Measurements from ENCODE around the gene DYRK3.
A peak's percentile ranks its signal among the peaks of the same experiment; 100 is the strongest.

DYRK3 gene

DNA sequence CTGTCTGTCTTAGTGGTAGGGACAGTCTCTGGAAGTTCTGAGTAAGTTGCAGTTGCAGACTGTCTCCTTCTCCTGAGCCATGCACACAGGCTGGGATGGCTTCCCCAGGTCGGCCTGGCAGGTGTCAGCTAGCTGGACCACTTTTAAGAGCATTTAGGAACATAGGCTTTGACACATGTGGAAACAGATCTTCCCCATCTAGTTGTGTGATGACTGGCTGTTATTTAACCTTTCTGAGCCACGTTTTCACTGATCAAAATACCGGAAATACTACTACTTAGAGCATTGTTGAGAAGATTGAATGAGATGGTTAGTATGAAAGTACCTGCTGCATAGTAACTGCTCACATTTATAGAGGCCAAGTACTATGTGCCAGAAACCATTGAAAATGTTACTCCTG lies 43.2 kb downstream of the DYRK3 start:
- FAIRE-seq = peak; percentile 91
- TF ChIP-seq POU2F2 (IDR thresholded peaks at IDR 0.05; ENCODE audit: low read depth, low read length) (no peak), POLR2A (IDR thresholded peaks at IDR 0.05; ENCODE audit: low read depth, low read length) (no peak), TAF1 (IDR thresholded peaks at IDR 0.05; ENCODE audit: low read depth, low read length) (no peak), POLR2AphosphoS5 (IDR thresholded peaks at IDR 0.05; ENCODE audit: low read depth, low read length) (no peak), PAX5 (IDR thresholded peaks at IDR 0.05; ENCODE audit: insufficient read depth, low read length, severe bottlenecking) (no peak), SPI1 (IDR thresholded peaks at IDR 0.05; ENCODE audit: low read depth, low read length) (no peak)

DNA sequence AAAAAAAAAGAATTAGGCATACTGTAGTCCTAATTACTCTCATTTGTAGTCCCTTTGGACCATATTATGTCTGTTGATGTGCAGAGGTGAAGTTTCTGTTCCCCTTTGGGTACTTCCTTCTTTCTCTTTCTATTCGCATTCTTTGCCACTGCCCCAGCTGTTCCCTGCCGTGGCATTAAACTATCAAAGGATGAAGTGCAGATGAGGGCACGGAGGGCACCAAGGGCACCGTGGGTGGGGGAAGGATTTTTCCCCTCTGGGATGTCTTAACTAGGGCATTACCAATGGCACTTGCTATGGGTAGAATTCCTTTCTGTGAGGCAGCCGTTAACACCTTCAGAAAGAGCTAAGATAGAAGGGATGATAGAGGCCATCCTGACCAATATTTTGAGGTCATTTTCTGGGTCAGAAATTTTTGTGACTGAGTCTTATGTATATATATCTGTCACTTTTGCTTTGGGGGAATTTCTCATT lies 44.4 kb downstream of the DYRK3 start:
- FAIRE-seq = peak; percentile 75
- DNase-seq (ENCODE audit: insufficient read length, low spot score) = no peak

More for the DNA sequence above, 43.2 kb downstream of the DYRK3 start:
- no peak for DNase-seq (ENCODE audit: insufficient read length, low spot score)

DNA sequence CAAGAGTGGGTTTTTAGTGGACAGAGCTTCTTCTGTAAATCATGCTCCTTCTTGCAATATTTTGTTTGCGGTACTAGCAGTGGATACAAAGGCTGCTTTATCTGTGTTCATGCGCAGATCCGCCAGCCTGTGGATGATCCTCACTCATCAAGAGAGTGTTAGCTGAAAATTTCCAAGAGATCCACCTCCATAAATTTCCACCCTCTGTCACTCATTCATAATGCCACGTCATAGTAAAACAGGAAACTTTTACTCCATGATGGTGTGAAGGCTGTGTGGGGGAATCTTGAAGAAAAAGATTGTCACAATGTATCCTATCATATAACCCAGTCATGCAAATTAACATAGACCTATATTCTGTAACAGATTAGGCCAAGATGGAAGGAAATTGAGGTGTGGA lies 44.9 kb downstream of the DYRK3 start:
- DNase-seq (ENCODE audit: insufficient read length, low spot score) (no peak), FAIRE-seq (peak; percentile 54)
- TF ChIP-seq PAX5 (IDR thresholded peaks at IDR 0.05; ENCODE audit: insufficient read depth, low read length, severe bottlenecking) (no peak), TAF1 (IDR thresholded peaks at IDR 0.05; ENCODE audit: low read depth, low read length) (no peak), POU2F2 (IDR thresholded peaks at IDR 0.05; ENCODE audit: low read depth, low read length) (no peak), POLR2A (IDR thresholded peaks at IDR 0.05; ENCODE audit: low read depth, low read length) (no peak), SPI1 (IDR thresholded peaks at IDR 0.05; ENCODE audit: low read depth, low read length) (no peak), POLR2AphosphoS5 (IDR thresholded peaks at IDR 0.05; ENCODE audit: low read depth, low read length) (no peak)

More for the DNA sequence above, 44.4 kb downstream of the DYRK3 start:
- TF ChIP-seq SPI1 (IDR thresholded peaks at IDR 0.05; ENCODE audit: low read depth, low read length) (peak; percentile 98), TAF1 (IDR thresholded peaks at IDR 0.05; ENCODE audit: low read depth, low read length) (no peak), PAX5 (IDR thresholded peaks at IDR 0.05; ENCODE audit: insufficient read depth, low read length, severe bottlenecking) (no peak), POLR2AphosphoS5 (IDR thresholded peaks at IDR 0.05; ENCODE audit: low read depth, low read length) (no peak), POLR2A (IDR thresholded peaks at IDR 0.05; ENCODE audit: low read depth, low read length) (no peak), POU2F2 (IDR thresholded peaks at IDR 0.05; ENCODE audit: low read depth, low read length) (peak; percentile 38; the same call in 1 of the 2 replicates)

DNA sequence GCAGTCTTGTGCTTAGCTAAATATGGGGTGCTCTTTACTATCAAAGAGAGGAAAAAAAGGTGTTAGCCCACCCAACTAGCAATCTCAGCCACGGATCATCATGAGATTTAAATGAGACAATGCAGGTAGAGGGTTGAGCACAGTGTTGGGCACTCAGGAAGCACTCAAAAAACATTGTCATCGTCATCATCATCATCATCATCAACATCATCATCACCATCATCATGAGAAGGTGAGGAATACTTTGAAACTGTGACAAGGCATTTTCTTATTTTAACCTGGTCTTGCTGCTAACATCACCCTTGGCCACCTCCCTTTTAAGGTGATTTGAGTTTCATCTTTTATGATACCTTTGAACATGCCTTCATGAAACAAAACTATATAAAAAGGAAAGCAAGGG lies 46.0 kb downstream of the DYRK3 start:
- DNase-seq (ENCODE audit: insufficient read length, low spot score) = no peak
- TF ChIP-seq POU2F2 (IDR thresholded peaks at IDR 0.05; ENCODE audit: low read depth, low read length) (no peak), TAF1 (IDR thresholded peaks at IDR 0.05; ENCODE audit: low read depth, low read length) (no peak), PAX5 (IDR thresholded peaks at IDR 0.05; ENCODE audit: insufficient read depth, low read length, severe bottlenecking) (no peak), SPI1 (IDR thresholded peaks at IDR 0.05; ENCODE audit: low read depth, low read length) (no peak), POLR2A (IDR thresholded peaks at IDR 0.05; ENCODE audit: low read depth, low read length) (no peak), POLR2AphosphoS5 (IDR thresholded peaks at IDR 0.05; ENCODE audit: low read depth, low read length) (no peak)
- peak; percentile 43 for FAIRE-seq

- no peak for TF ChIP-seq POLR2AphosphoS5 (IDR thresholded peaks at IDR 0.05; ENCODE audit: low read depth, low read length)
- TF ChIP-seq POU2F2 (IDR thresholded peaks at IDR 0.05; ENCODE audit: low read depth, low read length) = no peak
- peak; percentile 93 for TF ChIP-seq SPI1 (IDR thresholded peaks at IDR 0.05; ENCODE audit: low read depth, low read length)
- TF ChIP-seq PAX5 (IDR thresholded peaks at IDR 0.05; ENCODE audit: insufficient read depth, low read length, severe bottlenecking) = no peak
- no peak for TF ChIP-seq TAF1 (IDR thresholded peaks at IDR 0.05; ENCODE audit: low read depth, low read length)
- no peak for TF ChIP-seq POLR2A (IDR thresholded peaks at IDR 0.05; ENCODE audit: low read depth, low read length)
- peak; percentile 66 for FAIRE-seq
- DNase-seq (ENCODE audit: insufficient read length, low spot score) = no peak
These were observed 46.8 kb downstream of the DYRK3 start for GRCh38 chr1:206682111-206682510.

- no peak for FAIRE-seq
- no peak for DNase-seq (ENCODE audit: insufficient read length, low spot score)
- TF ChIP-seq POU2F2 (IDR thresholded peaks at IDR 0.05; ENCODE audit: low read depth, low read length) = no peak
These were observed 48.0 kb downstream of the DYRK3 start for GRCh38 chr1:206683313-206683712.

GRCh38 chr1:206684003-206684402 lies 48.7 kb downstream of the DYRK3 start:
- DNase-seq (ENCODE audit: insufficient read length, low spot score) (no peak), FAIRE-seq (no peak)
- TF ChIP-seq PAX5 (IDR thresholded peaks at IDR 0.05; ENCODE audit: insufficient read depth, low read length, severe bottlenecking) = no peak
- no peak for TF ChIP-seq SPI1 (IDR thresholded peaks at IDR 0.05; ENCODE audit: low read depth, low read length)
- no peak for TF ChIP-seq POLR2AphosphoS5 (IDR thresholded peaks at IDR 0.05; ENCODE audit: low read depth, low read length)
- TF ChIP-seq POU2F2 (IDR thresholded peaks at IDR 0.05; ENCODE audit: low read depth, low read length) = no peak
- TF ChIP-seq TAF1 (IDR thresholded peaks at IDR 0.05; ENCODE audit: low read depth, low read length) = no peak
- TF ChIP-seq POLR2A (IDR thresholded peaks at IDR 0.05; ENCODE audit: low read depth, low read length) = no peak

- FAIRE-seq (no peak), DNase-seq (ENCODE audit: insufficient read length, low spot score) (peak; percentile 89)
- TF ChIP-seq PAX5 (IDR thresholded peaks at IDR 0.05; ENCODE audit: insufficient read depth, low read length, severe bottlenecking) = no peak
- TF ChIP-seq SPI1 (IDR thresholded peaks at IDR 0.05; ENCODE audit: low read depth, low read length) = no peak
- no peak for TF ChIP-seq TAF1 (IDR thresholded peaks at IDR 0.05; ENCODE audit: low read depth, low read length)
- TF ChIP-seq POLR2AphosphoS5 (IDR thresholded peaks at IDR 0.05; ENCODE audit: low read depth, low read length) = no peak
- TF ChIP-seq POLR2A (IDR thresholded peaks at IDR 0.05; ENCODE audit: low read depth, low read length) = no peak
- TF ChIP-seq POU2F2 (IDR thresholded peaks at IDR 0.05; ENCODE audit: low read depth, low read length) = no peak
These were observed 49.4 kb downstream of the DYRK3 start, which contains the start of gene MAPKAPK2 for GRCh38 chr1:206684478-206685333. Gene MAPKAPK2 (plus strand): TSS chr1:206684905. CDS start chr1:206685230, 325 bp downstream.

- no peak for TF ChIP-seq PAX5 (IDR thresholded peaks at IDR 0.05; ENCODE audit: insufficient read depth, low read length, severe bottlenecking)
- TF ChIP-seq SPI1 (IDR thresholded peaks at IDR 0.05; ENCODE audit: low read depth, low read length) = no peak
- TF ChIP-seq POLR2A (IDR thresholded peaks at IDR 0.05; ENCODE audit: low read depth, low read length) = no peak
- TF ChIP-seq POLR2AphosphoS5 (IDR thresholded peaks at IDR 0.05; ENCODE audit: low read depth, low read length) = no peak
- FAIRE-seq (no peak), DNase-seq (ENCODE audit: insufficient read length, low spot score) (peak; percentile 32)
These were observed 50.0 kb downstream of the DYRK3 start for GRCh38 chr1:206685334-206685768.
